ENCODE results near the gene ZCCHC10.
"Not testable (repeated sequence)": the region's sequence is repeated elsewhere in the genome, so short reads cannot be mapped to it uniquely, and the experiment has no call there.

The ZCCHC10 gene

GRCh38 chr5:133030343-133031005 lies 4.1 kb upstream of the ZCCHC10 start:
- Histone ChIP-seq H3K4me1 (ENCODE audit: insufficient read depth, low read length) (no peaks in the 10 kb centered on the region), H3K9ac (ENCODE audit: low read depth, low read length) (no peak overlapping the region), H3K36me3 (ENCODE audit: insufficient read depth, low read length) (no peaks in the 10 kb centered on the region), H3K9me3 (ENCODE audit: control insufficient read depth, insufficient read depth, low read length) (no peaks in the 10 kb centered on the region)

GRCh38 chr5:133029416-133029815 lies 3.1 kb upstream of the ZCCHC10 start:
- H3K9ac ChIP-seq (ENCODE audit: low read depth, low read length) = no peak overlapping the region
- H3K4me1 ChIP-seq (ENCODE audit: insufficient read depth, low read length) = no peaks in the 10 kb centered on the region
- no peaks in the 10 kb centered on the region for H3K9me3 ChIP-seq (ENCODE audit: control insufficient read depth, insufficient read depth, low read length)
- H3K36me3 ChIP-seq (ENCODE audit: insufficient read depth, low read length) = no peaks in the 10 kb centered on the region

GRCh38 chr5:133026664-133027153 lies 360 bp upstream of the ZCCHC10 start:
- H3K36me3 ChIP-seq (ENCODE audit: insufficient read depth, low read length) = no peaks in the 10 kb centered on the region
- no peaks in the 10 kb centered on the region for H3K4me1 ChIP-seq (ENCODE audit: insufficient read depth, low read length)
- no peaks in the 10 kb centered on the region for H3K9me3 ChIP-seq (ENCODE audit: control insufficient read depth, insufficient read depth, low read length)
- peak overlapping the region; percentile 47 for H3K9ac ChIP-seq (ENCODE audit: low read depth, low read length)

GRCh38 chr5:133019471-133019870 lies 6.9 kb downstream of the ZCCHC10 start:
- H3K9ac ChIP-seq (ENCODE audit: low read depth, low read length); H3K9me3 ChIP-seq (ENCODE audit: control insufficient read depth, insufficient read depth, low read length); H3K4me1 ChIP-seq (ENCODE audit: insufficient read depth, low read length); H3K36me3 ChIP-seq (ENCODE audit: insufficient read depth, low read length): not testable (repeated sequence)

GRCh38 chr5:133017964-133018363 lies 8.4 kb downstream of the ZCCHC10 start:
- Histone ChIP-seq H3K4me1 (ENCODE audit: insufficient read depth, low read length) (no peaks in the 10 kb centered on the region), H3K9me3 (ENCODE audit: control insufficient read depth, insufficient read depth, low read length) (no peaks in the 10 kb centered on the region), H3K36me3 (ENCODE audit: insufficient read depth, low read length) (0 out of 2 replicates have a peak, but pooled peaks cover 3% of the 10 kb centered on the region), H3K9ac (ENCODE audit: low read depth, low read length) (no peak overlapping the region)

- Histone ChIP-seq H3K9ac (ENCODE audit: low read depth, low read length) (no peak overlapping the region), H3K4me1 (ENCODE audit: insufficient read depth, low read length) (no peaks in the 10 kb centered on the region), H3K36me3 (ENCODE audit: insufficient read depth, low read length) (no peaks in the 10 kb centered on the region), H3K9me3 (ENCODE audit: control insufficient read depth, insufficient read depth, low read length) (no peaks in the 10 kb centered on the region)
These were observed 10.9 kb downstream of the ZCCHC10 start for GRCh38 chr5:133015466-133015865.

GRCh38 chr5:133008455-133008854 lies 17.9 kb downstream of the ZCCHC10 start:
- H3K9me3 ChIP-seq (ENCODE audit: control insufficient read depth, insufficient read depth, low read length); H3K9ac ChIP-seq (ENCODE audit: low read depth, low read length); H3K36me3 ChIP-seq (ENCODE audit: insufficient read depth, low read length); H3K4me1 ChIP-seq (ENCODE audit: insufficient read depth, low read length): not testable (repeated sequence)

GRCh38 chr5:133006653-133007052 lies 19.7 kb downstream of the ZCCHC10 start:
- Histone ChIP-seq H3K9me3 (ENCODE audit: control insufficient read depth, insufficient read depth, low read length) (no peaks in the 10 kb centered on the region), H3K9ac (ENCODE audit: low read depth, low read length) (no peak overlapping the region), H3K36me3 (ENCODE audit: insufficient read depth, low read length) (peaks cover 5% of the 10 kb centered on the region; the same call in 1 of the 2 replicates), H3K4me1 (ENCODE audit: insufficient read depth, low read length) (no peaks in the 10 kb centered on the region)

GRCh38 chr5:132999246-132999645 lies 27.1 kb downstream of the ZCCHC10 start:
- no peak overlapping the region for H3K9ac ChIP-seq (ENCODE audit: low read depth, low read length)
- H3K36me3 ChIP-seq (ENCODE audit: insufficient read depth, low read length) = peaks cover 5% of the 10 kb centered on the region; the same call in 1 of the 2 replicates
- no peaks in the 10 kb centered on the region for H3K4me1 ChIP-seq (ENCODE audit: insufficient read depth, low read length)
- no peaks in the 10 kb centered on the region for H3K9me3 ChIP-seq (ENCODE audit: control insufficient read depth, insufficient read depth, low read length)

GRCh38 chr5:132998556-132998955 lies 27.8 kb downstream of the ZCCHC10 start:
- peaks cover 4% of the 10 kb centered on the region; the same call in 1 of the 2 replicates for H3K36me3 ChIP-seq (ENCODE audit: insufficient read depth, low read length)
- H3K9ac ChIP-seq (ENCODE audit: low read depth, low read length) = no peak overlapping the region
- no peaks in the 10 kb centered on the region for H3K4me1 ChIP-seq (ENCODE audit: insufficient read depth, low read length)
- no peaks in the 10 kb centered on the region for H3K9me3 ChIP-seq (ENCODE audit: control insufficient read depth, insufficient read depth, low read length)

GRCh38 chr5:132996307-132996706 lies 30.0 kb downstream of the ZCCHC10 start:
- no peak overlapping the region for H3K9ac ChIP-seq (ENCODE audit: low read depth, low read length)
- no peaks in the 10 kb centered on the region for H3K9me3 ChIP-seq (ENCODE audit: control insufficient read depth, insufficient read depth, low read length)
- no peaks in the 10 kb centered on the region for H3K36me3 ChIP-seq (ENCODE audit: insufficient read depth, low read length)
- no peaks in the 10 kb centered on the region for H3K4me1 ChIP-seq (ENCODE audit: insufficient read depth, low read length)

GRCh38 chr5:132987531-132988408 lies 38.6 kb downstream of the ZCCHC10 start:
- H3K36me3 ChIP-seq (ENCODE audit: insufficient read depth, low read length) = no peaks in the 10 kb centered on the region
- H3K9ac ChIP-seq (ENCODE audit: low read depth, low read length) = no peak overlapping the region; the same call in 1 of the 2 replicates
- no peaks in the 10 kb centered on the region for H3K4me1 ChIP-seq (ENCODE audit: insufficient read depth, low read length)
- H3K9me3 ChIP-seq (ENCODE audit: control insufficient read depth, insufficient read depth, low read length) = no peaks in the 10 kb centered on the region

GRCh38 chr5:132982971-132983370 lies 43.4 kb downstream of the ZCCHC10 start:
- not testable (repeated sequence) for H3K9me3 ChIP-seq (ENCODE audit: control insufficient read depth, insufficient read depth, low read length); H3K4me1 ChIP-seq (ENCODE audit: insufficient read depth, low read length); H3K9ac ChIP-seq (ENCODE audit: low read depth, low read length); H3K36me3 ChIP-seq (ENCODE audit: insufficient read depth, low read length)

- H3K9ac ChIP-seq (ENCODE audit: low read depth, low read length) = no peak overlapping the region
- no peaks in the 10 kb centered on the region for H3K4me1 ChIP-seq (ENCODE audit: insufficient read depth, low read length)
- no peaks in the 10 kb centered on the region for H3K36me3 ChIP-seq (ENCODE audit: insufficient read depth, low read length)
- H3K9me3 ChIP-seq (ENCODE audit: control insufficient read depth, insufficient read depth, low read length) = no peaks in the 10 kb centered on the region; the same call in none of the 2 replicates
These were observed 45.1 kb downstream of the ZCCHC10 start for GRCh38 chr5:132981288-132981687.

- Histone ChIP-seq H3K9ac (ENCODE audit: low read depth, low read length) (no peak overlapping the region), H3K4me1 (ENCODE audit: insufficient read depth, low read length) (no peaks in the 10 kb centered on the region), H3K36me3 (ENCODE audit: insufficient read depth, low read length) (no peaks in the 10 kb centered on the region), H3K9me3 (ENCODE audit: control insufficient read depth, insufficient read depth, low read length) (no peaks in the 10 kb centered on the region; the same call in none of the 2 replicates)
These were observed 46.4 kb downstream of the ZCCHC10 start for GRCh38 chr5:132979976-132980375.

Measured in ES-I3 (cell line).